ENCODE results near the gene DNAJC12. TPM values are rescaled to one million over a fixed set of nuclear protein-coding genes. Genes with fewer than 3 reads are reported as not detected.

Gene DNAJC12
- total RNA-seq, 2 experiments from 2014 or later: 12.8 to 19.4 TPM

GRCh38 chr10:67767244-67767643, 70.7 kb downstream of the DNAJC12 start:
- no TSS peak for BruUV-seq (replicated peaks)
- no peak overlapping the region; the same call in 1 of the 2 replicates for H2AFZ ChIP-seq (ENCODE audit: low read length)
- H3K36me3 ChIP-seq (ENCODE audit: insufficient read depth, low read length): no peaks in the 10 kb centered on the region
- TF ChIP-seq CTCF (conservative IDR thresholded peaks at IDR 0.05; ENCODE audit: low read length): no peak
- no peak for TF ChIP-seq EZH2phosphoT487 (IDR thresholded peaks at IDR 0.05; ENCODE audit: borderline replicate concordance, low read depth, low read length)
- ChIA-PET CTCF (ENCODE audit: unreplicated experiment) (no interaction called here), POLR2A (interaction anchor here (0.6 to 2.6 kb wide), 5 partner anchors 11 to 305 kb away, joined by 3 to 12 read pairs (median 3); no protein-coding TSS in a partner anchor)
- H3K4me2 ChIP-seq (ENCODE audit: low read length): no peak overlapping the region
- H3K9me2 ChIP-seq (ENCODE audit: insufficient read depth, low read length): no peaks in the 10 kb centered on the region
- no peak overlapping the region for H3K4me3 ChIP-seq (ENCODE audit: low read depth, low read length, poor library complexity, severe bottlenecking)
- peak; percentile 15 for DNase-seq (ENCODE audit: low spot score)
- H4K20me1 ChIP-seq (ENCODE audit: insufficient read depth, low read length): no peaks in the 10 kb centered on the region
- no peaks in the 10 kb centered on the region; the same call in 1 of the 2 replicates for H3K9me3 ChIP-seq (ENCODE audit: low read length)
- peaks cover 52% of the 10 kb centered on the region for H3K4me1 ChIP-seq (ENCODE audit: insufficient read depth, low read length, poor library complexity, severe bottlenecking)
- H3K27ac ChIP-seq (ENCODE audit: low read depth, low read length, poor library complexity, severe bottlenecking): no peak overlapping the region
- intact Hi-C loops (cut with micrococcal nuclease; ENCODE audit: unreplicated experiment): no loop called here
- no peaks in the 10 kb centered on the region for H3K79me2 ChIP-seq (ENCODE audit: insufficient read depth, low read depth, low read length)

GRCh38 chr10:67764012-67764822, 73.8 kb downstream of the DNAJC12 start:
- H3K4me3 ChIP-seq (ENCODE audit: low read depth, low read length, poor library complexity, severe bottlenecking): peak overlapping the region; percentile 74

More at GRCh38 chr10:67764012-67764822, 73.8 kb downstream of the DNAJC12 start:
- H3K36me3 ChIP-seq (ENCODE audit: insufficient read depth, low read length): no peaks in the 10 kb centered on the region
- no peaks in the 10 kb centered on the region for H3K9me3 ChIP-seq (ENCODE audit: low read length)
- peaks cover 21% of the 10 kb centered on the region for H3K4me1 ChIP-seq (ENCODE audit: insufficient read depth, low read length, poor library complexity, severe bottlenecking)
- H3K9me2 ChIP-seq (ENCODE audit: insufficient read depth, low read length): no peaks in the 10 kb centered on the region
- CTCF ChIA-PET (ENCODE audit: unreplicated experiment): no interaction called here
- H3K4me2 ChIP-seq (ENCODE audit: low read length): peak overlapping the region; percentile 87
- H3K27ac ChIP-seq (ENCODE audit: low read depth, low read length, poor library complexity, severe bottlenecking): peak overlapping the region; percentile 86
- H2AFZ ChIP-seq (ENCODE audit: low read length): peak overlapping the region; percentile 99
- no peaks in the 10 kb centered on the region for H3K79me2 ChIP-seq (ENCODE audit: insufficient read depth, low read depth, low read length)
- H4K20me1 ChIP-seq (ENCODE audit: insufficient read depth, low read length): no peaks in the 10 kb centered on the region
- POLR2A ChIA-PET: interaction anchor here (0.6 to 1.5 kb wide), 8 partner anchors 9 to 537 kb away, joined by 3 to 12 read pairs (median 3); no protein-coding TSS in a partner anchor
- no peak for TF ChIP-seq EZH2phosphoT487 (IDR thresholded peaks at IDR 0.05; ENCODE audit: borderline replicate concordance, low read depth, low read length)
- TF ChIP-seq CTCF (conservative IDR thresholded peaks at IDR 0.05; ENCODE audit: low read length): no peak
- intact Hi-C loops (cut with micrococcal nuclease; ENCODE audit: unreplicated experiment): loop anchor here (1.0 kb wide), 1 partner anchor 9 kb away; no protein-coding TSS in a partner anchor
- DNase-seq (ENCODE audit: low spot score): peak; percentile 99
- BruUV-seq (replicated peaks): no TSS peak

All from OCI-LY7 (cell line).